H9 (cell line): ENCODE results near the gene VEGFB. TPM values are rescaled to one million over a fixed set of nuclear protein-coding genes. Genes with fewer than 3 reads are reported as not detected.

Experiments used
- DNase-seq: peaks from one replicate; pipeline ENCODE4 v3.0.0-alpha.2; 2017
- H2AFZ ChIP-seq: one replicate; pipeline ENCODE4 v1.6.1; 2013; ENCODE audit warnings: mild to moderate bottlenecking, low read length, control low read depth, moderate library complexity
- H2AK5ac ChIP-seq: 2 replicates; pipeline ENCODE4 v1.6.1; 2013; ENCODE audit warnings: low read length, control low read depth, mixed read lengths; ENCODE audit not compliant: insufficient read length
- H2BK120ac ChIP-seq: one replicate; pipeline ENCODE4 v1.6.1; 2013; ENCODE audit warnings: low read depth, mild to moderate bottlenecking, low read length, control low read depth, inconsistent platforms; ENCODE audit not compliant: poor library complexity, severe bottlenecking
- H2BK12ac ChIP-seq: 2 replicates; pipeline ENCODE4 v1.6.1; 2013; ENCODE audit warnings: low read length, control low read depth, mixed read lengths, low read depth; ENCODE audit not compliant: insufficient read length
- H2BK15ac ChIP-seq: 2 replicates; pipeline ENCODE4 v1.6.1; 2013; ENCODE audit warnings: low read depth, low read length, control low read depth
- H2BK20ac ChIP-seq: one replicate; pipeline ENCODE4 v1.6.1; 2013; ENCODE audit warnings: low read depth, mild to moderate bottlenecking, low read length, control low read depth, inconsistent platforms; ENCODE audit not compliant: poor library complexity, severe bottlenecking
- H2BK5ac ChIP-seq: 2 replicates; pipeline ENCODE4 v1.6.1; 2013; ENCODE audit warnings: low read length, control low read depth, mixed read lengths; ENCODE audit not compliant: insufficient read length
- H3K14ac ChIP-seq: 2 replicates; pipeline ENCODE4 v1.6.1; 2013; ENCODE audit warnings: low read length, control low read depth; ENCODE audit not compliant: insufficient read depth
- H3K18ac ChIP-seq: 2 replicates; pipeline ENCODE4 v1.6.1; 2013; ENCODE audit warnings: low read depth, mild to moderate bottlenecking, mixed read lengths, low read length, control low read depth; ENCODE audit not compliant: insufficient read length
- H3K23ac ChIP-seq: 2 replicates; pipeline ENCODE4 v1.6.1; 2013; ENCODE audit warnings: low read length, control low read depth, mixed read lengths, low read depth; ENCODE audit not compliant: insufficient read length
- H3K23me2 ChIP-seq: 2 replicates; pipeline ENCODE4 v1.6.1; 2013; ENCODE audit warnings: low read depth, mild to moderate bottlenecking, mixed read lengths, low read length, control low read depth; ENCODE audit not compliant: insufficient read length, poor library complexity, severe bottlenecking
- H3K27ac ChIP-seq: 2 replicates; pipeline ENCODE4 v1.5.1; 2013; ENCODE audit warnings: low read length, control low read depth, mixed read lengths, low read depth; ENCODE audit not compliant: insufficient read length
- H3K27me3 ChIP-seq: 2 replicates; pipeline ENCODE4 v1.6.1; 2013; ENCODE audit warnings: low read length, control low read depth, inconsistent platforms; ENCODE audit not compliant: insufficient read depth
- H3K4ac ChIP-seq: 2 replicates; pipeline ENCODE4 v1.6.1; 2013; ENCODE audit warnings: low read depth, mild to moderate bottlenecking, control low read depth, inconsistent platforms, low read length, moderate library complexity
- H3K4me1 ChIP-seq: 2 replicates; pipeline ENCODE4 v1.6.1; 2013; ENCODE audit warnings: low read length, control low read depth, inconsistent platforms; ENCODE audit not compliant: insufficient read depth
- H3K4me2 ChIP-seq: 2 replicates; pipeline ENCODE4 v1.6.1; 2013; ENCODE audit warnings: low read length, control low read depth, mixed read lengths; ENCODE audit not compliant: insufficient read length, insufficient read depth
- H3K56ac ChIP-seq: 2 replicates; pipeline ENCODE4 v1.6.1; 2013; ENCODE audit warnings: low read depth, mild to moderate bottlenecking, mixed read lengths, low read length, control low read depth; ENCODE audit not compliant: insufficient read length
- H3K79me1 ChIP-seq: 2 replicates; pipeline ENCODE4 v1.6.1; 2013; ENCODE audit warnings: low read depth, mild to moderate bottlenecking, moderate library complexity, low read length, control low read depth, inconsistent platforms; ENCODE audit not compliant: insufficient read depth, poor library complexity, severe bottlenecking
- H3K79me2 ChIP-seq: 2 replicates; pipeline ENCODE4 v1.6.1; 2013; ENCODE audit warnings: low read length, control low read depth, inconsistent platforms; ENCODE audit not compliant: insufficient read depth
- H3K9ac ChIP-seq: 2 replicates; pipeline ENCODE4 v1.6.1; 2013; ENCODE audit warnings: low read length, control low read depth, mixed read lengths; ENCODE audit not compliant: insufficient read length; ENCODE audit errors: extremely low read depth
- H3K9me3 ChIP-seq: one replicate; pipeline ENCODE4 v1.6.1; 2013; ENCODE audit warnings: low read depth, low read length, inconsistent platforms; ENCODE audit not compliant: control insufficient read depth
- H3T11ph ChIP-seq: one replicate; pipeline ENCODE4 v1.6.1; 2013; ENCODE audit warnings: mild to moderate bottlenecking, low read length, control low read depth, inconsistent platforms
- H4K20me1 ChIP-seq: one replicate; pipeline ENCODE4 v1.6.1; 2013; ENCODE audit not compliant: control insufficient read depth, insufficient read length, insufficient read depth
- H4K5ac ChIP-seq: 2 replicates; pipeline ENCODE4 v1.6.1; 2013; ENCODE audit warnings: low read depth, mild to moderate bottlenecking, mixed read lengths, low read length, control low read depth; ENCODE audit not compliant: insufficient read length
- H4K8ac ChIP-seq: replicated peaks from 2 replicates; pipeline ENCODE4 v1.6.1; 2013; ENCODE audit warnings: low read length, control low read depth, mixed read lengths, low read depth; ENCODE audit not compliant: insufficient read length
- H4K91ac ChIP-seq: 2 replicates; pipeline ENCODE4 v1.6.1; 2013; ENCODE audit warnings: low read depth, mild to moderate bottlenecking, moderate library complexity, mixed read lengths, low read length, control low read depth; ENCODE audit not compliant: insufficient read length
- H3K27ac Mint-ChIP-seq, 3 experiments: 2 replicates in 2 of 3; 3 replicates in 1 of 3; pipeline ENCODE4 v1.8.0; 2020 to 2021; ENCODE audit warnings: mixed read lengths in 3 of 3, mild to moderate bottlenecking in 1 of 3, moderate library complexity in 1 of 3
- H3K27me3 Mint-ChIP-seq: 2 replicates; pipeline ENCODE4 v1.8.0; 2021; ENCODE audit warnings: low read depth, mild to moderate bottlenecking, moderate library complexity, mixed read lengths
- H3K36me3 Mint-ChIP-seq, 3 experiments: 2 replicates in 2 of 3; 3 replicates in 1 of 3; pipeline ENCODE4 v1.8.0; 2020 to 2021; ENCODE audit warnings: low read depth in 3 of 3, mixed read lengths in 3 of 3; ENCODE audit not compliant: insufficient read depth in 1 of 3
- H3K4me1 Mint-ChIP-seq, 2 experiments: 2 replicates each; pipeline ENCODE4 v1.8.0; 2020; ENCODE audit warnings: mixed read lengths in 2 of 2
- H3K4me3 Mint-ChIP-seq, 2 experiments: 2 replicates in 1 of 2; 3 replicates in 1 of 2; pipeline ENCODE4 v1.8.0; 2020 to 2021; ENCODE audit warnings: mild to moderate bottlenecking in 2 of 2, mixed read lengths in 2 of 2, moderate library complexity in 1 of 2
- H3K9me3 Mint-ChIP-seq, 2 experiments: 2 replicates in 1 of 2; 3 replicates in 1 of 2; pipeline ENCODE4 v1.8.0; 2020; ENCODE audit warnings: mild to moderate bottlenecking in 2 of 2, mixed read lengths in 2 of 2, moderate library complexity in 1 of 2
- WGBS: extraction: QIAGEN DNeasy Blood & Tissue Kit; methylation state at CpG from one replicate; pipeline ENCODE4 v1.1.7; 2013; ENCODE audit warnings: missing lambda C conversion rate, low lambda C conversion rate, mixed read lengths; ENCODE audit not compliant: insufficient read length; ENCODE audit errors: extremely low coverage; 5-methylcytosine and 5-hydroxymethylcytosine counted together
- total RNA-seq: library from RNA; stranded (reverse); gene quantifications from 2 replicates; pipeline ENCODE4 v1.2.1, GENCODE V29; 2021
- TF ChIP-seq, protein P1 (sequence below): fragments of 200-600 bp; sonication (generic); conservative IDR thresholded peaks from 3 replicates; pipeline ENCODE4 v1.8.0; 2021; ENCODE audit warnings: antibody characterized with exemption, mild to moderate bottlenecking

VEGFB gene
- total RNA-seq, 1 experiment from 2014 or later, result 57.7 TPM

GRCh38 chr11:64226507-64227051 is 7.8 kb upstream of the VEGFB start:
- Histone ChIP-seq H2AK5ac (no peak overlapping the region), H3K4ac (no peak overlapping the region), H3K79me1 (no peaks in the 10 kb centered on the region), H2BK20ac (no peak overlapping the region), H4K8ac (no peak overlapping the region), H3K18ac (no peak overlapping the region), H2AFZ (no peak overlapping the region), H2BK15ac (no peak overlapping the region), H3K4me1 (0 out of 2 replicates have a peak, but pooled peaks cover 3% of the 10 kb centered on the region), H4K5ac (no peak overlapping the region), H3K23me2 (peaks cover 27% of the 10 kb centered on the region), H3K9me3 (no peaks in the 10 kb centered on the region), H3K79me2 (no peaks in the 10 kb centered on the region), H2BK12ac (no peak overlapping the region), H3K27me3 (no peaks in the 10 kb centered on the region), H2BK5ac (no peak overlapping the region), H3K27ac (no peak overlapping the region), H3K4me2 (peak overlapping the region; percentile 50), H3K9ac (peak overlapping the region; percentile 59), H3T11ph (no peak overlapping the region), H3K56ac (no peak overlapping the region), H4K91ac (no peak overlapping the region), H3K14ac (no peak overlapping the region; the same call in 1 of the 2 replicates), H2BK120ac (no peak overlapping the region), H3K23ac (no peak overlapping the region), H4K20me1 (no peaks in the 10 kb centered on the region)
- Mint-ChIP-seq H3K27ac (peak overlapping the region in 1 of 3 experiments; percentile 59; a peak in 1 of 7 replicates), H3K4me1 (peaks cover 23 to 28% of the 10 kb centered on the region in 2 experiments), H3K27me3 (peaks cover 2% of the 10 kb centered on the region), H3K9me3 (no peaks in the 10 kb centered on the region), H3K36me3 (peaks cover 0 to 14% (median 10%) of the 10 kb centered on the region in 3 experiments; a peak in 4 of 7 replicates), H3K4me3 (peak overlapping the region; percentile 80 to 91)
- TF ChIP-seq, protein P1, sequence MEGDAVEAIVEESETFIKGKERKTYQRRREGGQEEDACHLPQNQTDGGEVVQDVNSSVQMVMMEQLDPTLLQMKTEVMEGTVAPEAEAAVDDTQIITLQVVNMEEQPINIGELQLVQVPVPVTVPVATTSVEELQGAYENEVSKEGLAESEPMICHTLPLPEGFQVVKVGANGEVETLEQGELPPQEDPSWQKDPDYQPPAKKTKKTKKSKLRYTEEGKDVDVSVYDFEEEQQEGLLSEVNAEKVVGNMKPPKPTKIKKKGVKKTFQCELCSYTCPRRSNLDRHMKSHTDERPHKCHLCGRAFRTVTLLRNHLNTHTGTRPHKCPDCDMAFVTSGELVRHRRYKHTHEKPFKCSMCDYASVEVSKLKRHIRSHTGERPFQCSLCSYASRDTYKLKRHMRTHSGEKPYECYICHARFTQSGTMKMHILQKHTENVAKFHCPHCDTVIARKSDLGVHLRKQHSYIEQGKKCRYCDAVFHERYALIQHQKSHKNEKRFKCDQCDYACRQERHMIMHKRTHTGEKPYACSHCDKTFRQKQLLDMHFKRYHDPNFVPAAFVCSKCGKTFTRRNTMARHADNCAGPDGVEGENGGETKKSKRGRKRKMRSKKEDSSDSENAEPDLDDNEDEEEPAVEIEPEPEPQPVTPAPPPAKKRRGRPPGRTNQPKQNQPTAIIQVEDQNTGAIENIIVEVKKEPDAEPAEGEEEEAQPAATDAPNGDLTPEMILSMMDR, result no peak
- peak; percentile 69 for DNase-seq
- WGBS, result no CpG with 5 or more reads among the region's 26 CpGs
